Measurements from ENCODE around the gene CIRBP.

GRCh38 chr19:1262623-1263123 is 6.5 kb upstream of the CIRBP start:
- TF ChIP-seq EZH2 (IDR thresholded peaks at IDR 0.05; ENCODE audit: low read length, missing control alignments), result no peak
- TF ChIP-seq CTCF (conservative IDR thresholded peaks at IDR 0.05 in 1 of 2, IDR thresholded peaks at IDR 0.05 in 1 of 2; ENCODE audit: low read depth in 1 of 2, low read length in 2 of 2), result no peak
